Measurements from ENCODE around the gene EGFL7. TPM values are rescaled to one million over a fixed set of nuclear protein-coding genes. Genes with fewer than 3 reads are reported as not detected.

EGFL7 gene
- total RNA-seq, 1 experiment from 2014 or later = 79.5 TPM

- Histone ChIP-seq H3K27me3 (replicated peaks; ENCODE audit: insufficient read depth, low read depth, low read length, poor library complexity) (no peaks in the 10 kb centered on the region), H3K4me3 (ENCODE audit: low read depth, low read length, poor library complexity, severe bottlenecking) (no peak overlapping the region), H3K36me3 (ENCODE audit: insufficient read depth, low read length, poor library complexity, severe bottlenecking) (no peaks in the 10 kb centered on the region), H3K4me1 (ENCODE audit: insufficient read depth, low read length, poor library complexity, severe bottlenecking) (no peaks in the 10 kb centered on the region), H3K9me3 (ENCODE audit: low read depth, low read length, poor library complexity, severe bottlenecking) (no peaks in the 10 kb centered on the region), H3K27ac (ENCODE audit: low read depth, low read length, poor library complexity, severe bottlenecking) (no peak overlapping the region)
- no peak for DNase-seq (ENCODE audit: low spot score)
- no peak for TF ChIP-seq EZH2 (IDR thresholded peaks at IDR 0.05; ENCODE audit: borderline replicate concordance, low read depth, low read length, poor library complexity, severe bottlenecking)
- TF ChIP-seq CTCF (conservative IDR thresholded peaks at IDR 0.05; ENCODE audit: low read depth, low read length) = no peak
- intact Hi-C loops (cut with micrococcal nuclease; ENCODE audit: unreplicated experiment) = no loop called here
- POLR2A ChIA-PET (ENCODE audit: low non-redundant PET) = no interaction called here
- CTCF ChIA-PET = no interaction called here
- no TSS peak for BruUV-seq (replicated peaks)
Observed at GRCh38 chr9:136705564-136705963, 42.8 kb downstream of the EGFL7 start.

DNA sequence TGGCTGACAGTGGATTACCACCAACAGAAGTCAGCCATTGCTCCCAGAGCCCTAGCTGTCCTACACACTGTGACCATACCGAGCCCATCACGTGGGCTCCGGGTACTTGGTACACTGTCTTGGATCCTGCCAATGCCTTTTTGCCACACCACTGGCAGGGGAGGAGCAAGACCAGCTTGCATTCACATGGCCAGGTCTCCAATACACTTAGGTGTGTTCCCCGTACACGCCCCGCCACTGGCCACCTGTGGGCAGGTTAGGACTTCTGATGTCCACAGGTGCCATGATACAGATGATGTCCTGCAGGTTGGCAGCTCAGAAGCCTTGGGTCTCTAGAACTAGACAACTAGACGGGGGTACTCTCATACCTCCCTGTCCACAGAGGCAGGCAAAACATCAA is 44.3 kb downstream of the EGFL7 start:
- CTCF ChIA-PET = no interaction called here

GRCh38 chr9:136707849-136708517 is 45.3 kb downstream of the EGFL7 start:
- no TSS peak for BruUV-seq (replicated peaks)
- CTCF ChIA-PET = no interaction called here
- Histone ChIP-seq H3K36me3 (ENCODE audit: insufficient read depth, low read length, poor library complexity, severe bottlenecking) (no peaks in the 10 kb centered on the region), H3K4me1 (ENCODE audit: insufficient read depth, low read length, poor library complexity, severe bottlenecking) (peaks cover 7% of the 10 kb centered on the region), H3K27ac (ENCODE audit: low read depth, low read length, poor library complexity, severe bottlenecking) (no peak overlapping the region), H3K27me3 (replicated peaks; ENCODE audit: insufficient read depth, low read depth, low read length, poor library complexity) (no peaks in the 10 kb centered on the region), H3K9me3 (ENCODE audit: low read depth, low read length, poor library complexity, severe bottlenecking) (no peaks in the 10 kb centered on the region), H3K4me3 (ENCODE audit: low read depth, low read length, poor library complexity, severe bottlenecking) (no peak overlapping the region)
- intact Hi-C loops (cut with micrococcal nuclease; ENCODE audit: unreplicated experiment) = no loop called here
- POLR2A ChIA-PET (ENCODE audit: low non-redundant PET) = interaction anchor here (0.6 kb wide), 1 partner anchor 41 kb away, joined by 4 read pairs; no protein-coding TSS in a partner anchor
- DNase-seq (ENCODE audit: low spot score) = no peak
- TF ChIP-seq EZH2 (IDR thresholded peaks at IDR 0.05; ENCODE audit: borderline replicate concordance, low read depth, low read length, poor library complexity, severe bottlenecking) = no peak
- TF ChIP-seq CTCF (conservative IDR thresholded peaks at IDR 0.05; ENCODE audit: low read depth, low read length) = no peak

More for the DNA sequence above, 44.3 kb downstream of the EGFL7 start:
- Histone ChIP-seq H3K27me3 (replicated peaks; ENCODE audit: insufficient read depth, low read depth, low read length, poor library complexity) (no peaks in the 10 kb centered on the region), H3K27ac (ENCODE audit: low read depth, low read length, poor library complexity, severe bottlenecking) (no peak overlapping the region), H3K4me3 (ENCODE audit: low read depth, low read length, poor library complexity, severe bottlenecking) (no peak overlapping the region), H3K36me3 (ENCODE audit: insufficient read depth, low read length, poor library complexity, severe bottlenecking) (no peaks in the 10 kb centered on the region), H3K4me1 (ENCODE audit: insufficient read depth, low read length, poor library complexity, severe bottlenecking) (peaks cover 6% of the 10 kb centered on the region), H3K9me3 (ENCODE audit: low read depth, low read length, poor library complexity, severe bottlenecking) (no peaks in the 10 kb centered on the region)
- POLR2A ChIA-PET (ENCODE audit: low non-redundant PET) = no interaction called here
- BruUV-seq (replicated peaks) = no TSS peak
- no peak for DNase-seq (ENCODE audit: low spot score)
- intact Hi-C loops (cut with micrococcal nuclease; ENCODE audit: unreplicated experiment) = no loop called here
- TF ChIP-seq EZH2 (IDR thresholded peaks at IDR 0.05; ENCODE audit: borderline replicate concordance, low read depth, low read length, poor library complexity, severe bottlenecking) = no peak
- TF ChIP-seq CTCF (conservative IDR thresholded peaks at IDR 0.05; ENCODE audit: low read depth, low read length) = no peak
